ACC112 (cell line): ENCODE data around the gene SLC2A13.

Source experiments
- H2AFZ ChIP-seq: fragments of 200-600 bp; sonication (generic); one replicate; pipeline ENCODE4 v1.6.0; 2017; ENCODE audit warnings: antibody characterized with exemption, low read length; ENCODE audit not compliant: unreplicated experiment
- H3K27ac ChIP-seq: fragments of 200-600 bp; sonication (generic); 2 replicates; pipeline ENCODE4 v1.5.1; 2014; ENCODE audit warnings: low read depth, mild to moderate bottlenecking, antibody characterized with exemption, low read length, moderate library complexity
- H3K27me3 ChIP-seq: fragments of 200-600 bp; sonication (generic); 2 replicates; pipeline ENCODE4 v1.6.1; 2014; ENCODE audit warnings: mild to moderate bottlenecking, antibody characterized with exemption, low read length, moderate library complexity, mixed read lengths; ENCODE audit not compliant: insufficient read depth
- H3K36me3 ChIP-seq: fragments of 200-600 bp; sonication (generic); 2 replicates; pipeline ENCODE4 v1.6.1; 2016; ENCODE audit warnings: mild to moderate bottlenecking, antibody characterized with exemption, low read length, moderate library complexity, mixed read lengths; ENCODE audit not compliant: insufficient read depth
- H3K4me1 ChIP-seq: fragments of 200-600 bp; sonication (generic); one replicate; pipeline ENCODE4 v1.6.1; 2016; ENCODE audit warnings: low read length, mixed read lengths; ENCODE audit not compliant: insufficient read depth, unreplicated experiment, control insufficient read depth
- H3K4me3 ChIP-seq: fragments of 200-600 bp; sonication (generic); 2 replicates; pipeline ENCODE4 v1.5.1; 2014; ENCODE audit warnings: mild to moderate bottlenecking, low read depth, low read length
- H3K79me2 ChIP-seq: fragments of 200-600 bp; sonication (generic); one replicate; pipeline ENCODE4 v1.6.0; 2016; ENCODE audit warnings: low read length; ENCODE audit not compliant: control insufficient read depth, unreplicated experiment, insufficient read depth

The SLC2A13 gene

DNA sequence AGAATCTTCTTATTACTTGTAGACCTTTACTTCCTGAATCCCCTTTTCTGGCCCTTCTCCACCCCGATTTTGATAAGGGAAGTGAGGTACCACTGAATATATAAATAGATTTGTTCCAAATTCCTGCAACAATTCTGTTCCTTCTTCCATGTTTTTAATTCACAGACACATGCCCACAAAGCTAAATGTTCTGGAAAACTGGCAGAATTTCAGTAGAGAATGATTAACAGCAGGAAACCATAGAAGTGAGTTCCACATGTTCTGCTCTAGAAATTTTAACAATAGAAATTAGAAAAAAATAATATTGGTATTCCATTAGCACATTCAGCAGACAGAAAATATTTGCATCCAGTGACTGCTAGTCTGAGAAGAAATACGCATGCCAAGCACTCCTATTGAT is 139.6 kb downstream of the SLC2A13 start:
- no peaks in the 10 kb centered on the region for H3K27me3 ChIP-seq
- H3K27ac ChIP-seq, result no peak overlapping the region
- H3K79me2 ChIP-seq, result no peaks in the 10 kb centered on the region
- no peak overlapping the region for H2AFZ ChIP-seq
- no peaks in the 10 kb centered on the region for H3K4me1 ChIP-seq
- H3K36me3 ChIP-seq, result no peaks in the 10 kb centered on the region
- H3K4me3 ChIP-seq, result no peak overlapping the region

DNA sequence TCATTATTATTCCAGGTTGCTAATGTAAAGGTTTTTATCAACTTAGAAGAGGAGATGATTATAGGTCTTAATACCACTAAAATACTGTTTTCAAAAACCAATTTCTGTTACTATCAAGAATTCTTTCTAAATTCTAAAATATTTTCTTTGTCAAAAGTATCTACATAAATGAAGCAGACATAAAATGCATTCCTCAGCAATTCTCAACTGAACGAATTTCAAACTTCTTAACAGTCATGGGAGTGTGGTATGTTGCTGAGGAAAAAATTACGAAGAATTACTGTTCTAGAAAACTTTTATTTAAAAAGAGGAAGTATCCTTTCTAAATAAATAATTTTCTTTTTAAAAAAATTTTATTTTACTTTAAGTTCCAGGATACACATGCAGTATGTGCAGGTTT is 146.4 kb downstream of the SLC2A13 start:
- H3K27me3 ChIP-seq, result no peaks in the 10 kb centered on the region
- H3K27ac ChIP-seq, result no peak overlapping the region
- no peak overlapping the region for H3K4me3 ChIP-seq
- H2AFZ ChIP-seq, result no peak overlapping the region
- H3K79me2 ChIP-seq, result no peaks in the 10 kb centered on the region
- H3K4me1 ChIP-seq, result no peaks in the 10 kb centered on the region
- no peaks in the 10 kb centered on the region for H3K36me3 ChIP-seq

DNA sequence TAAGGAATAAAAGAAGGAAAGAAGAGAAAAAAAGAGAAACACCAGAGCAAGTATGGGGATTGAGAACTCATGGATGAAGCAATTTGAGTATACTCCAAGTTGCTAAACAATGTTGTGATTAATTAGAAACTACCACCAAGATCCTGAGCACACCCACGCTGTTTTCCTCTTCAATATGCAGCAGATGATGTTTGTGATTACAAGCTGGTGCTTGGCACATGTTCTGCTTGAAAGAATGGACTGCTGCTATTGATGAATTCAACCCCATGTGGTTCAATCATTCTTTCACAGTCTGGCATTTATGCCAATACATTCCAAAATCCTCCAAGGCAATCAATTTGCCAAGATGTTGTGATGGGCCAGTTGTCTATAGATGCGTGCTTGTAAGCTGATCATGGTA is 146.8 kb downstream of the SLC2A13 start:
- H3K4me3 ChIP-seq, result no peak overlapping the region
- no peaks in the 10 kb centered on the region for H3K4me1 ChIP-seq
- H3K27me3 ChIP-seq, result no peaks in the 10 kb centered on the region
- H3K27ac ChIP-seq, result no peak overlapping the region
- H2AFZ ChIP-seq, result no peak overlapping the region
- no peaks in the 10 kb centered on the region for H3K36me3 ChIP-seq
- H3K79me2 ChIP-seq, result no peaks in the 10 kb centered on the region

DNA sequence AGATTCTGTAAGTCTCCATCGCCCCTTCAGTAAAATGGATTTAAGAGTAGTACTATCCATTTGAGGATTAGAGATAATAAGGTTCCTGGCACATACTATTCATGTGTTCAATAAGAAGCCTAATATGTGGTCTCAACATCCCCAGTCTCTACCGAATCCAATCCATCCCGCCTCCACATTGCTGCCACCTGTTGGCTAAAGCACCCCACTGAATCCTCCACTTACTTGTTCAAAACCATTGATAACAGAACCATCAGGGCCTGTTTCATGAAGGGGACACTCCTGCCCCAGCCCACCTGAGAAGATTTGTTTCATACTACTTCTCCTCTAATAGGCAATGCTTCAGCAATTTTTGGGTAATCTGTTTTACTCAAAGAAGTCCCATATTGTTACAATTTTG is 147.5 kb downstream of the SLC2A13 start:
- H3K4me1 ChIP-seq, result no peaks in the 10 kb centered on the region
- no peaks in the 10 kb centered on the region for H3K79me2 ChIP-seq
- H3K36me3 ChIP-seq, result no peaks in the 10 kb centered on the region
- H3K27me3 ChIP-seq, result no peaks in the 10 kb centered on the region
- H2AFZ ChIP-seq, result no peak overlapping the region
- no peak overlapping the region for H3K27ac ChIP-seq
- H3K4me3 ChIP-seq, result no peak overlapping the region

DNA sequence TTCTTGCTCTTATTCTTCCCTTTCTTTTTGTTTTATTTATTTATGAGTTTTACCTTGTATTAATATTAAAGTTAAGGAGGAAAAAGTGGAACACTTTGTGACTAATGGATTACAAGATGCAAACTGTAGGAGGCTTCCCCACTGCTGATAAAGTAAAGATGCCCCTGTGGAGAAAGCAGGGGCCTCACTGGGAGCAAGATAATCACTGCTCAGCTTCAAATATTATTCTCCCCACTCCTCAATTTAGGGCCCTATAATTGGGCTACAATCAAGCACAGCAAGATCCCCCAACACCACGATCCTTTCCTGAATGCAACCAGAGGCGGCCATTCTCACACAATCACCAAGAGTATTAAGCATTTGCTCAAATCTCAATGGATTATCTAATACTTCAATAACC is 149.2 kb downstream of the SLC2A13 start:
- H3K36me3 ChIP-seq, result no peaks in the 10 kb centered on the region
- no peaks in the 10 kb centered on the region for H3K27me3 ChIP-seq
- no peaks in the 10 kb centered on the region for H3K79me2 ChIP-seq
- H3K4me1 ChIP-seq, result no peaks in the 10 kb centered on the region
- no peak overlapping the region for H2AFZ ChIP-seq
- H3K27ac ChIP-seq, result no peak overlapping the region
- H3K4me3 ChIP-seq, result no peak overlapping the region

DNA sequence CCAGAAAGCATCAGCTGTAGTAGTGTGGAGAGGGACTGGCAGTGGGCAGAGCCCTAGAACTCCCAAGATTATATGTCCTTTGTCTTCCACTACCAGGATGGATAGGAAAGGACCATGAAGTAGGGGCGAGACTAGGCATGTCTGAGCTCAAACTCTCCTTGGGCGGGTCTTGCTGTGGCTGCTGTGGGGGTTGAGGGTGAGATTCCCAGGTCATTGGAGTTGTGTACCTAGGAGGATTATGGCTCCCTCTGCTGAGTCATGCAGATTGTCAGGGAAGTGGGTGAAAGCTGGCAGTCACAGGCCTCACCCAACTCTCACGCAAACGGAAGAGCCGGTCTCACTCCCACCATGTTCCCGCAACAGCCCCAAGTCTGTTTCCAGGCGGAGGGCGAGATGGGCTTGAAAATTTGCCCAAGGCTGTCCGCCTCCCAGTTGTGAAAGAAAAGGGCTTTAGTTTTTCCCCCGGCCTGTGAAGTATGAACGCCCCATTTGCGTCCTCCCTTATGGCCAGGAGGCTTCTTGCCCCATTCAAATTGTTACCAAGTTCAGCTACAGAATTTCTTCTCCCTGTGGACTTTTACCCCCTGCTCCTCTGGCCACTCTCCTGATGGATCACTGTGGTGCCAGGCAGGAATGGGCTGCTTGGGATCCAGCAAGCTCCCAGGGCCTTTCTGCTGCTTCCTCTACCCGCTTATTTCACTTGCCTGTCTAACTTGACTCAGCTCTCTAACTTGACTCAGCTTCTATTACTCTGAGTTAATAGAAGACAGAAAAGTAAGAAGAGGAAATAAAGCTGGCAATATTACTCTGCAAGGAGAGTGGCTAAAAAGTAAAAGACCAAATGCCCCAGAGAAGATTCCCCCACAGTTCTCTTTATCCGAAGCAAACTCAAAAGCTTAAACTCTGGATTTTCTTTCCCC is 159.3 kb downstream of the SLC2A13 start:
- Histone ChIP-seq H3K4me3 (no peak overlapping the region), H3K27me3 (no peaks in the 10 kb centered on the region), H3K36me3 (no peaks in the 10 kb centered on the region), H2AFZ (no peak overlapping the region), H3K79me2 (no peaks in the 10 kb centered on the region), H3K27ac (no peak overlapping the region), H3K4me1 (no peaks in the 10 kb centered on the region)

DNA sequence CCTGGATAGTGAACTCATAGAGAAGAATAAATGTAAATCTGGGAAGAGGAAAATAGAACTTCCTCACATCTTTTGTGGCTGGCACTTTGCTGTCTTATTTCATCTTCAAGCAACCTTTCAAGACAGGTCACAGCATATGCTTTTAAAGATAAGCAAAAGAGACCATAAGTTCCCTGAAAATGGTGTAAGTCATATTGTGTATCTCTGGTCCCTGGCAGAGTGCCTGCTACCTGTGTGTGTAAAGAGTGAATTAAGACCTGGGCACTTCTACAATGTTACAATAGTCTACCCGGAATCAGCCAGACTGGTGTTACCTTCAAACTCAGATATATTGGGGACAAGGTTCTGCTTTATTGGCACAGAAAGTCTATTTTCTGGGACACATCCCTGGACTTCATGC is 168.8 kb downstream of the SLC2A13 start:
- no peak overlapping the region for H3K4me3 ChIP-seq
- H3K27me3 ChIP-seq, result no peaks in the 10 kb centered on the region
- peaks cover 7% of the 10 kb centered on the region for H3K4me1 ChIP-seq
- H3K79me2 ChIP-seq, result no peaks in the 10 kb centered on the region
- H3K36me3 ChIP-seq, result no peaks in the 10 kb centered on the region
- H3K27ac ChIP-seq, result no peak overlapping the region
- H2AFZ ChIP-seq, result no peak overlapping the region

DNA sequence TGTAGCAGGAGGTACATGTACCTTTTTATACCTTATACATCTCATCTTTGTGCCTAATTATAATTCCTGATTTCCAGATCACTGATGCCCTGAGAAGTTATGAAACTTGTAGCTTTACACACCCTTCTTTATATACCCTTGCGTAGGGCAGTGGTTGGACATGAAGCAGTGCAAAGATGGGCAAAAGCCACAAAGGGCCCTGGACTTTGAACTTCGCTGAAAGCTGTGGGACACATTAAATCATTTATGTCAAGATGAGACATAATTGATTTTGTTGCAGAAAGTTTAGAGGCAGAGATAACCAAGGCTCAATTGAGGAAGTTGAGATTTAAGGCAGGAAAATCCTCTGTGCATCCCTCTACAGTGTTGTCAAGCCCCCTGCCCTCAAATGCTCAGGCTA is 170.0 kb downstream of the SLC2A13 start:
- Histone ChIP-seq H3K27me3 (no peaks in the 10 kb centered on the region), H3K79me2 (no peaks in the 10 kb centered on the region), H3K4me1 (peaks cover 7% of the 10 kb centered on the region), H3K4me3 (no peak overlapping the region), H3K27ac (no peak overlapping the region), H2AFZ (no peak overlapping the region), H3K36me3 (no peaks in the 10 kb centered on the region)

DNA sequence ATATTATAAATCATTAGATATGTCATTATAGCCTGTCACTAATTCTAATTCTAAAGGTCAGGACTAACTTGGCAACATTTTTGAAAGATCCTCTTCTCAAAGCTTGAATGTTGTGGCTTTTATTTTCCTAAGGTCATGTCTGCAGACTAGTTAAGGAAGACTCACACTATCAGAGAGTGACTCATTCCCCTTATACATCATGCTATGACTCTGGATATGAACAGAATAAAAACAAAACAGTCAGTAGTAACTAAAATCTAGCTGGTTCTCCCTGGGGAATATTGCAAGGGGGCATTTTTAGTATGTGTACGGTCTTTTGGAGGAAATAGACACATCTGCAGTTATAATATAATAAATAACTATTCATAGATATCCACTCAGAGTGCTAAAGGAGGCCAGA is 170.6 kb downstream of the SLC2A13 start:
- Histone ChIP-seq H3K36me3 (no peaks in the 10 kb centered on the region), H3K4me3 (no peak overlapping the region), H3K4me1 (peaks cover 7% of the 10 kb centered on the region), H2AFZ (no peak overlapping the region), H3K27me3 (no peaks in the 10 kb centered on the region), H3K27ac (no peak overlapping the region), H3K79me2 (no peaks in the 10 kb centered on the region)

DNA sequence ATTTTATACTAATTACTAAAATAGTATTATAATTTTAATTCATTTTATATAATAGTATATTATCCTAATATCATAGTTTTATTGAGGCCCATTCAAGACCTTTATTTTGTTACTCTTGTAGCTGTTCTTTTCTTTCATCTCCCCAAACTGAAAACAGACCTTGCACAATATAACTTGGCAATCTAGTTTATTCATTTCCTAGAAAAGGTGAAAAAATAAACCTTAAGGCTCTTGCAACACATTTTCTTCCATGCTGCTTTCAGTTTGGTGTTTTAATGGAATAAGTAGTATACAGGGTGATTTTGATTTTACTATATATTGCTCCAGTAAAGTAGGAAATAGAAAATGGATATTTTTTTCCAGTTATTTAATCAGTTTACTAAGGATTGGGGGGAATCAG is 174.0 kb downstream of the SLC2A13 start:
- Histone ChIP-seq H3K4me3 (no peak overlapping the region), H2AFZ (no peak overlapping the region), H3K4me1 (peaks cover 10% of the 10 kb centered on the region), H3K79me2 (no peaks in the 10 kb centered on the region), H3K27me3 (no peaks in the 10 kb centered on the region), H3K27ac (no peak overlapping the region), H3K36me3 (no peaks in the 10 kb centered on the region)

DNA sequence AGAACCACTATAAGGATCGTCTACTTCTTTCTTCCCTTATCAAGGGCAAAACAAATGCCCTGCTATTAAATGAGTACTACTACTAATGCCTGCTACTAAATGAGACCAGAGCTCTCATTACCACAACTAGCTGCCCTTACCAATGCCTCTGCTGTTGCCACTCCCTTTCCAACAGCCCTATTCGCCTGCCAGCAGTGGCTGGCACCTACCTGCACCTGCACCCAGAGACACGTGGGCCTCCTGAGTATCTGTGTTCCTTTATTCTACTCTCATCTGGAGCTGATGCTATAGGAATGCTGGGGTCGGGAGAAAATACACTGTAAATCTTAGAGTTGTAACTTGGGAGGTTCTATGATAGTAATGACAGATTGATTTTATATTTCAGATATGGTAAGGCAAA is 174.7 kb downstream of the SLC2A13 start:
- Histone ChIP-seq H3K27me3 (no peaks in the 10 kb centered on the region), H3K4me3 (no peak overlapping the region), H3K27ac (no peak overlapping the region), H3K79me2 (no peaks in the 10 kb centered on the region), H3K36me3 (no peaks in the 10 kb centered on the region), H2AFZ (no peak overlapping the region), H3K4me1 (peaks cover 10% of the 10 kb centered on the region)
